Sigmoid colon (tissue), 7 donors: ENCODE data around the gene PRR7. TPM values are rescaled to one million over a fixed set of nuclear protein-coding genes. Genes with fewer than 3 reads are reported as not detected.

ENCODE experiments used
- DNase-seq: peaks from one replicate; pipeline ENCODE4 v3.0.0-alpha.2; 2019
- H3K27ac ChIP-seq, 4 donors: fragments of 200-600 bp; sonication (generic); one replicate each; pipeline ENCODE4 v1.5.1; 2016 to 2019; ENCODE audit warnings: mild to moderate bottlenecking in 1 of 4
- H3K27me3 ChIP-seq, 3 donors: fragments of 200-600 bp; sonication (generic); one replicate each; pipeline ENCODE4 v1.5.1; 2019; ENCODE audit warnings: mild to moderate bottlenecking in 1 of 3
- H3K36me3 ChIP-seq, 4 donors: fragments of 200-600 bp; sonication (generic); one replicate each; pipeline ENCODE4 v1.5.1; 2016 to 2019
- H3K4me1 ChIP-seq, 4 donors: fragments of 200-600 bp; sonication (generic); one replicate each; pipeline ENCODE4 v1.5.1; 2017 to 2019
- H3K4me3 ChIP-seq, 4 donors: fragments of 200-600 bp; sonication (generic); one replicate each; pipeline ENCODE4 v1.5.1; 2017 to 2019; ENCODE audit warnings: mild to moderate bottlenecking in 2 of 4, moderate library complexity in 1 of 4
- H3K9me3 ChIP-seq, 4 donors: fragments of 200-600 bp in 3 of 4; sonication (generic) in 3 of 4; one replicate each; pipeline versions ENCODE4 v1.5.1 to v1.6.1; 2013 to 2019
- CTCF ChIP-seq, 4 experiments: fragments of 450-650 bp in 3 of 4; fragments of 200-600 bp in 1 of 4; IDR thresholded peaks; one replicate each; pipeline ENCODE4 v1.5.1; 2016 to 2019; ENCODE audit warnings: antibody characterized with exemption in 4 of 4, mild to moderate bottlenecking in 3 of 4, moderate library complexity in 2 of 4
- EP300 ChIP-seq, 4 donors: sonication (generic); formaldehyde crosslinking; IDR thresholded peaks; one replicate each; pipeline ENCODE4 v1.6.1; 2017; ENCODE audit warnings: antibody characterized with exemption in 4 of 4
- POLR2A ChIP-seq, 2 donors: fragments of 450-650 bp; IDR thresholded peaks; one replicate each; pipeline ENCODE4 v1.6.1; 2016; ENCODE audit warnings: antibody characterized with exemption in 2 of 2, mild to moderate bottlenecking in 2 of 2, moderate library complexity in 2 of 2
- POLR2AphosphoS5 ChIP-seq, 4 donors: sonication (generic); formaldehyde crosslinking; IDR thresholded peaks; one replicate each; pipeline ENCODE4 v1.6.1; 2017; ENCODE audit warnings: antibody characterized with exemption in 4 of 4
- WGBS, 2 donors: extraction: QIAGEN DNeasy Blood & Tissue Kit; methylation state at CpG; one replicate each; pipeline ENCODE4 v1.1.7; 2013; 5-methylcytosine and 5-hydroxymethylcytosine counted together
- intact Hi-C: fragments of 100-400 bp; cut with DNase I; formaldehyde crosslinking; loops from one replicate; pipeline ENCODE4 v1.15.1; 2023
- polyA plus RNA-seq, 3 donors: library from polyadenylated mRNA; stranded (reverse); fragments of 200-250 nt; gene quantifications; one replicate each; pipeline ENCODE4 v1.2.3, GENCODE V29; 2013
- total RNA-seq, 4 donors: library from RNA; depleted of rRNA; stranded (reverse); fragments of >200 nt; gene quantifications; one replicate each; pipeline ENCODE4 v1.1.0, GENCODE V29; 2016
- donor health status: healthy with polysubstance abuse.
- donor health status: Bipolar disorder and iron deficiency.
- donor health status: healthy.

The PRR7 gene
- total and polyA plus RNA-seq, 7 donors: 0.82 to 3.7 (median 2.2) TPM; not detected in 2

- peaks cover 0 to 1% (median 0%) of the 10 kb centered on the region in 4 donors for H3K4me1 ChIP-seq
- 89 to 90% methylated on average over 24 of the region's 24 CpGs for WGBS, 2 donors
- intact Hi-C loops: no loop called here
- TF ChIP-seq POLR2A (IDR thresholded peaks at IDR 0.05) (no peak), CTCF (IDR thresholded peaks at IDR 0.05) (no peak), POLR2AphosphoS5 (IDR thresholded peaks at IDR 0.05) (no peak), EP300 (IDR thresholded peaks at IDR 0.05) (no peak)
- no peaks in the 10 kb centered on the region for H3K27me3 ChIP-seq
- no peaks in the 10 kb centered on the region for H3K9me3 ChIP-seq
- H3K27ac ChIP-seq: no peak overlapping the region
- no peak for DNase-seq
- H3K36me3 ChIP-seq: peaks cover 12 to 54% (median 17%) of the 10 kb centered on the region in 4 donors
- no peak overlapping the region for H3K4me3 ChIP-seq
Measured at GRCh38 chr5:177440211-177440989, 6.2 kb upstream of the PRR7 start.

- intact Hi-C loops: no loop called here
- TF ChIP-seq POLR2A (IDR thresholded peaks at IDR 0.05) (no peak), POLR2AphosphoS5 (IDR thresholded peaks at IDR 0.05) (no peak), CTCF (IDR thresholded peaks at IDR 0.05) (no peak), EP300 (IDR thresholded peaks at IDR 0.05) (no peak)
- no peak overlapping the region for H3K4me3 ChIP-seq
- WGBS, 2 donors: 88 to 91% methylated on average over 26 of the region's 26 CpGs
- DNase-seq: no peak
- peaks cover 0 to 3% (median 0%) of the 10 kb centered on the region in 3 donors for H3K27me3 ChIP-seq
- peaks cover 10 to 47% (median 10%) of the 10 kb centered on the region in 4 donors for H3K36me3 ChIP-seq
- H3K4me1 ChIP-seq: peaks cover 0 to 9% (median 6%) of the 10 kb centered on the region in 4 donors
- no peaks in the 10 kb centered on the region for H3K9me3 ChIP-seq
- no peak overlapping the region for H3K27ac ChIP-seq
Measured at GRCh38 chr5:177440990-177441780, 5.4 kb upstream of the PRR7 start.

- intact Hi-C loops: no loop called here
- no peak overlapping the region for H3K4me3 ChIP-seq
- H3K9me3 ChIP-seq: no peaks in the 10 kb centered on the region
- H3K4me1 ChIP-seq: peaks cover 0 to 18% (median 15%) of the 10 kb centered on the region in 4 donors
- DNase-seq: no peak
- H3K36me3 ChIP-seq: peaks cover 2 to 36% (median 7%) of the 10 kb centered on the region in 4 donors
- WGBS, 2 donors: 89 to 93% methylated on average over 20 of the region's 20 CpGs
- TF ChIP-seq CTCF (IDR thresholded peaks at IDR 0.05) (no peak), EP300 (IDR thresholded peaks at IDR 0.05) (no peak)
- peaks cover 0 to 11% (median 0%) of the 10 kb centered on the region in 3 donors for H3K27me3 ChIP-seq
- H3K27ac ChIP-seq: no peak overlapping the region
Measured at GRCh38 chr5:177442066-177442826, 4.4 kb upstream of the PRR7 start.

GRCh38 chr5:177443144-177443983, 3.2 kb upstream of the PRR7 start:
- peaks cover 0 to 26% (median 6%) of the 10 kb centered on the region in 4 donors for H3K36me3 ChIP-seq
- TF ChIP-seq EP300 (IDR thresholded peaks at IDR 0.05) (no peak), CTCF (IDR thresholded peaks at IDR 0.05) (no peak), POLR2A (IDR thresholded peaks at IDR 0.05) (no peak), POLR2AphosphoS5 (IDR thresholded peaks at IDR 0.05) (no peak)
- H3K4me3 ChIP-seq: no peak overlapping the region
- no peak for DNase-seq
- no peaks in the 10 kb centered on the region for H3K9me3 ChIP-seq
- intact Hi-C loops: no loop called here
- 70 to 88% methylated on average over 15 of the region's 15 CpGs for WGBS, 2 donors
- H3K4me1 ChIP-seq: peaks cover 0 to 27% (median 24%) of the 10 kb centered on the region in 4 donors
- H3K27me3 ChIP-seq: peaks cover 0 to 22% (median 1%) of the 10 kb centered on the region in 3 donors
- H3K27ac ChIP-seq: no peak overlapping the region
